Measurements from ENCODE around the gene CYYR1. TPM values are rescaled to one million over a fixed set of nuclear protein-coding genes. Genes with fewer than 3 reads are reported as not detected.

Gene CYYR1
- polyA plus RNA-seq, 3 donors: 0.16 to 0.30 TPM; not detected in 1

DNA sequence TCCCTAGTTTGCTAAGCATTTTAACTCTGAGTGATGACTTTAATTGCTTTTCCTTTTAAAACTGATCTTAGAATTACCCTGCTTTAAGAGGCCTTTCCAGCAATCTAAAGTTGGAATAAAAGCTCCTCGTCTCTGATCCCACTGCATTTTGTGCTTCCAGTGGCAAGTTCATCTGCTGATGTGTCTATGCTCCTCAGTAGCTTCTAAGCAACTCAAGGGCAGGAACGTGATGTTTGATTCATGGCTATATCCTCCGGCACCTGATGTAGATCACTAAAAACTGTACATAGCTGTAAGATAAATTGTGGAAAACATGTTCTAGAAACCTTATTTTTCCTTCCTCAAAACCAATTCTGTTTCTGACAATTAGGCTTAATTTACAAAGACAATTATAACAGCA lies 12.5 kb downstream of the CYYR1 start:
- no peak overlapping the region for H2AFZ ChIP-seq (ENCODE audit: insufficient read depth, low read depth, low read length, poor library complexity, severe bottlenecking)
- no peak for DNase-seq
- H3K27me3 ChIP-seq (ENCODE audit: control insufficient read depth in 2 of 2, insufficient read depth in 2 of 2, low read length in 2 of 2): no peaks in the 10 kb centered on the region
- no peaks in the 10 kb centered on the region for H3K36me3 ChIP-seq (replicated peaks in 1 of 2; ENCODE audit: control insufficient read depth in 1 of 2, insufficient read depth in 2 of 2, low read length in 2 of 2)
- WGBS (ENCODE audit: insufficient coverage): 100% methylated on average over 1 of the region's 3 CpGs
- peaks cover 0 to 4% of the 10 kb centered on the region in 2 donors for H3K36me3 Mint-ChIP-seq
- intact Hi-C loops (cut with micrococcal nuclease): no loop called here
- H3K4me3 Mint-ChIP-seq: no peak overlapping the region
- H3K27ac ChIP-seq (ENCODE audit: low read depth in 1 of 2, low read length in 2 of 2): no peak overlapping the region
- peaks cover 0 to 2% (median 0%) of the 10 kb centered on the region in 7 donors for H3K9me3 Mint-ChIP-seq
- H3K79me2 ChIP-seq (ENCODE audit: insufficient read depth, low read length): no peaks in the 10 kb centered on the region
- H3K27me3 Mint-ChIP-seq (ENCODE audit: low read depth in 3 of 3): peaks cover 0 to 3% (median 0%) of the 10 kb centered on the region in 3 donors
- H3K9ac ChIP-seq (ENCODE audit: insufficient read depth, low read length, poor library complexity, severe bottlenecking): no peak overlapping the region
- no peak overlapping the region for H3K4me3 ChIP-seq (replicated peaks in 1 of 3; ENCODE audit: low read depth in 2 of 3, low read length in 3 of 3)
- TF ChIP-seq, protein P1, sequence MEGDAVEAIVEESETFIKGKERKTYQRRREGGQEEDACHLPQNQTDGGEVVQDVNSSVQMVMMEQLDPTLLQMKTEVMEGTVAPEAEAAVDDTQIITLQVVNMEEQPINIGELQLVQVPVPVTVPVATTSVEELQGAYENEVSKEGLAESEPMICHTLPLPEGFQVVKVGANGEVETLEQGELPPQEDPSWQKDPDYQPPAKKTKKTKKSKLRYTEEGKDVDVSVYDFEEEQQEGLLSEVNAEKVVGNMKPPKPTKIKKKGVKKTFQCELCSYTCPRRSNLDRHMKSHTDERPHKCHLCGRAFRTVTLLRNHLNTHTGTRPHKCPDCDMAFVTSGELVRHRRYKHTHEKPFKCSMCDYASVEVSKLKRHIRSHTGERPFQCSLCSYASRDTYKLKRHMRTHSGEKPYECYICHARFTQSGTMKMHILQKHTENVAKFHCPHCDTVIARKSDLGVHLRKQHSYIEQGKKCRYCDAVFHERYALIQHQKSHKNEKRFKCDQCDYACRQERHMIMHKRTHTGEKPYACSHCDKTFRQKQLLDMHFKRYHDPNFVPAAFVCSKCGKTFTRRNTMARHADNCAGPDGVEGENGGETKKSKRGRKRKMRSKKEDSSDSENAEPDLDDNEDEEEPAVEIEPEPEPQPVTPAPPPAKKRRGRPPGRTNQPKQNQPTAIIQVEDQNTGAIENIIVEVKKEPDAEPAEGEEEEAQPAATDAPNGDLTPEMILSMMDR (IDR thresholded peaks at IDR 0.05): no peak
- H3K4me1 Mint-ChIP-seq: peaks cover 15% of the 10 kb centered on the region
- H3K4me2 ChIP-seq (replicated peaks; ENCODE audit: extremely low read depth, low read length, poor library complexity, severe bottlenecking): no peak overlapping the region
- H3K27ac Mint-ChIP-seq: no peak overlapping the region
- peaks cover 14 to 15% of the 10 kb centered on the region in 2 donors for H3K4me1 ChIP-seq (ENCODE audit: control insufficient read depth in 1 of 2, insufficient read depth in 2 of 2, low read length in 2 of 2)
- no peaks in the 10 kb centered on the region for H4K20me1 ChIP-seq (ENCODE audit: insufficient read depth, low read length)
- no peaks in the 10 kb centered on the region for H3K9me3 ChIP-seq (replicated peaks in 1 of 2; ENCODE audit: control insufficient read depth in 1 of 2, insufficient read depth in 1 of 2, low read length in 2 of 2)

DNA sequence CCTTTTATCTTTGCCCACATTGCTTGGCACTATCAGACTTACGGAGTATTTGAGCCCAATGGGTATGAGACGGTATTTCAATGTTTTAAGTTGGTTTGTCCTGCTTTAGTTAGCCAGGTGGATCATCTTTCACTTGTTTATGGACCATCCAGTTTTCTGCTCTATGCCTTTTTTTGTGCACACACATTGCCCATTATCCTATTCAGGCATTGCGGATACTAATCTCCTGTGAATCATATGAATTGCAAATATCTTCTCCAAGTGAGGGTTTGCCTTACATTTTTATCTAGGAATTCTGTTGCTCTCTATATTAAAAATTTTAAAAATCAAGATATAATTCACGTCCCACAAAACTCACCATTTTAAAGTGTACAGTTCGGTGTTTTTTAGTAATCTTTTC lies 14.0 kb downstream of the CYYR1 start:
- H3K9ac ChIP-seq (ENCODE audit: insufficient read depth, low read length, poor library complexity, severe bottlenecking): no peak overlapping the region
- Mint-ChIP-seq H3K36me3 (peaks cover 0 to 4% of the 10 kb centered on the region in 2 donors), H3K27ac (no peak overlapping the region), H3K4me3 (no peak overlapping the region), H3K27me3 (ENCODE audit: low read depth in 3 of 3) (peaks cover 0 to 3% (median 0%) of the 10 kb centered on the region in 3 donors), H3K9me3 (peaks cover 0 to 2% (median 0%) of the 10 kb centered on the region in 7 donors), H3K4me1 (peaks cover 3% of the 10 kb centered on the region)
- no peak overlapping the region for H3K27ac ChIP-seq (ENCODE audit: low read depth in 1 of 2, low read length in 2 of 2)
- H3K27me3 ChIP-seq (ENCODE audit: control insufficient read depth in 2 of 2, insufficient read depth in 2 of 2, low read length in 2 of 2): no peaks in the 10 kb centered on the region
- WGBS (ENCODE audit: insufficient coverage): no CpG with 5 or more reads among the region's 5 CpGs
- H2AFZ ChIP-seq (ENCODE audit: insufficient read depth, low read depth, low read length, poor library complexity, severe bottlenecking): no peak overlapping the region
- H3K9me3 ChIP-seq (replicated peaks in 1 of 2; ENCODE audit: control insufficient read depth in 1 of 2, insufficient read depth in 1 of 2, low read length in 2 of 2): no peaks in the 10 kb centered on the region
- intact Hi-C loops (cut with micrococcal nuclease): no loop called here
- no peak overlapping the region for H3K4me2 ChIP-seq (replicated peaks; ENCODE audit: extremely low read depth, low read length, poor library complexity, severe bottlenecking)
- no peaks in the 10 kb centered on the region for H3K36me3 ChIP-seq (replicated peaks in 1 of 2; ENCODE audit: control insufficient read depth in 1 of 2, insufficient read depth in 2 of 2, low read length in 2 of 2)
- DNase-seq: no peak
- H4K20me1 ChIP-seq (ENCODE audit: insufficient read depth, low read length): no peaks in the 10 kb centered on the region
- TF ChIP-seq, protein P1 (IDR thresholded peaks at IDR 0.05): no peak
- H3K79me2 ChIP-seq (ENCODE audit: insufficient read depth, low read length): no peaks in the 10 kb centered on the region
- peaks cover 2 to 3% of the 10 kb centered on the region in 2 donors for H3K4me1 ChIP-seq (ENCODE audit: control insufficient read depth in 1 of 2, insufficient read depth in 2 of 2, low read length in 2 of 2)
- H3K4me3 ChIP-seq (replicated peaks in 1 of 3; ENCODE audit: low read depth in 2 of 3, low read length in 3 of 3): no peak overlapping the region
